Fibroblast of skin of back (primary cell): ENCODE results near the gene BAD. TPM values are rescaled to one million over a fixed set of nuclear protein-coding genes. Genes with fewer than 3 reads are reported as not detected.
"Not testable (repeated sequence)": the region's sequence is repeated elsewhere in the genome, so short reads cannot be mapped to it uniquely, and the experiment has no call there.

ENCODE experiments used
- DNase-seq: peaks from one replicate; pipeline ENCODE4 v3.0.0-alpha.2; 2013
- polyA plus RNA-seq, 2 experiments: library from polyadenylated mRNA; unstranded; fragments of 120-200 nt; gene quantifications; one replicate each; pipeline ENCODE4 v1.2.1, GENCODE V29; 2013; ENCODE audit not compliant: insufficient read length in 2 of 2

The BAD gene
- 64.1 TPM for polyA plus RNA-seq (2013, experiment 1 of 2; ENCODE audit: insufficient read length)
- polyA plus RNA-seq (2013, experiment 2 of 2; ENCODE audit: insufficient read length) = 42.8 TPM

GRCh38 chr11:64284048-64284961 lies at the start of gene BAD:
Gene BAD, minus strand, starts transcription at chr11:64284665. Its CDS starts 297 bp downstream, at chr11:64284368.
- DNase-seq = peak; percentile 92

DNA sequence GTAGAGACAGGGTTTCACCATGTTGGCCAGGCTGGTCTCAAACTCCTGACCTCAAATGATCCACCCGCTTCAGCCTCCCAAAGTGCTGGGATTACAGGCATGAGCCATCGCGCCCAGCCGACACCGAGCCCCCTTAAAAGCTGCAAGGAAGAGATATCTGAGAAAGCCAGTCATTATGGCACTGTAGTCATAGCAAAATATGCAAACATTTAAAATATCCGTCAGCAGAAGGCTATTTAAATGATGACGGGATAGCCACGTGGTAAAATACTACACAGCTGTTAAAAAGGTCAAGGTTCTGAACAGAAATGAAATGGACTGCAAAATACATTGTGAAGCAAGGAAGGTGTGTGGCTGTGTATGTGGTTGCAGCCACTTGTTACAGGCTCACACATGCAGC lies 49.1 kb upstream of the BAD start:
- DNase-seq = no peak

GRCh38 chr11:64331569-64332371 lies 47.3 kb upstream of the BAD start:
- DNase-seq = peak; percentile 84

DNA sequence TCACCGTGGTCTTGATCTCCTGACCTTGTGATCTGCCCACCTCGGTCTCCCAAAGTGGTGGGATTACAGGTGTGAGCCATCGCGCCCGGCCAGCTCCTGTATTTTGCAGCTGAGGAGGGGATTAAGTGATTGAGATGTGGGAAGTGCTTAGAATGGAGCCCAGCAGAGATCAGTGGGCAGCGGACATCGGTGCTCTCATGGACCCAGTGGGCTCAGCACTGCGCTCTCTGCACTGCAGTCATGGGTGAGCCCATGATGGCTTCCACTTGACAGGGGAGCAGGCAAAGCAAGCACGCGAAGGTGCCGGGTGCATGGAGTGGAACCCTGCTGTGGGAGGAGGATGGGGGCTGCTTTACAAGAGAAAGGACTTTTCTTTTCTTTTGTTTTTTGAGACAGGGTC lies 46.4 kb upstream of the BAD start:
- DNase-seq = no peak

DNA sequence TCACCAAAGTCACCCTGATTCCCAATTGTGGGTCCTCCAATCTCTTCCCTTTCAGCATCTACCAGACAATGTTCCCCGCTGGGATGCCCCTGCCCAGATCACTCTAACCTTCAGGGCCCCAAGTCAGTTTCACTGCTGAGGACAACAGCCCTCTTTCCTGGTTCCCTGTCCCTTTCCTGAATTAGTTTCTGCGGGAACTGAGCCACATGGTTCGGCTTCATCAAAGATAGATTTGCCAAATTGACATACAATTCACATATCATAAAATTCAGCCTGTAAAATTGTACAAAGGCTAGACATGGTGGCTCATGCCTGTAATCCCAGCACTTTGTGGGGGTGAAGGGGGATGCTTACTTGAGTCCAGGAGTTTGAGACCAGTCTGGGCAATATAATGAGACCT lies 43.5 kb upstream of the BAD start:
- no peak for DNase-seq

- DNase-seq = no peak
Measured at GRCh38 chr11:64327375-64327774, 42.9 kb upstream of the BAD start.

GRCh38 chr11:64324692-64325469 lies 40.4 kb upstream of the BAD start:
- no peak for DNase-seq

DNA sequence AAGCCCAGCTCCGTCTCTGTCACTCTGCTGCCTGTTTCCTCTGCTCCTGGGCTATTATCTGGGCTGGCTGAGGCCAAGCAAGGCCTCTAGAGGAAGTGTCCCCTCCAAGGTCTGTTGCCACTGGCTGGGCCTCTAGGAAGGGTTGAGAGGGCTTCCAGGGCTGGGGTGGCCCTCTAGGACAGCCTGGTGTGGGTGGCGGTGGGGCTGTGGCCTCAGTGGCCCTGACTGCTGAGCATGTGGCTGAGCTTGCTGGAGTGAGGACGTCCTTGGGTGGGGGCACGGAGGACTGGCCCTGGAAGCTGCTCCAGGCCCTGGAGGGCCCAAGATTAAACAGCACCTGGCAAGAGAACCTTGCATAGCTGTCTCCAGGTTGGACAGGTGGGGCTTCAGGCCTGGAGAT lies 39.5 kb upstream of the BAD start:
- DNase-seq = not testable (repeated sequence)

- DNase-seq = no peak
Measured at GRCh38 chr11:64323373-64323772, 38.9 kb upstream of the BAD start.

GRCh38 chr11:64322925-64323260 lies 38.4 kb upstream of the BAD start:
- no peak for DNase-seq

DNA sequence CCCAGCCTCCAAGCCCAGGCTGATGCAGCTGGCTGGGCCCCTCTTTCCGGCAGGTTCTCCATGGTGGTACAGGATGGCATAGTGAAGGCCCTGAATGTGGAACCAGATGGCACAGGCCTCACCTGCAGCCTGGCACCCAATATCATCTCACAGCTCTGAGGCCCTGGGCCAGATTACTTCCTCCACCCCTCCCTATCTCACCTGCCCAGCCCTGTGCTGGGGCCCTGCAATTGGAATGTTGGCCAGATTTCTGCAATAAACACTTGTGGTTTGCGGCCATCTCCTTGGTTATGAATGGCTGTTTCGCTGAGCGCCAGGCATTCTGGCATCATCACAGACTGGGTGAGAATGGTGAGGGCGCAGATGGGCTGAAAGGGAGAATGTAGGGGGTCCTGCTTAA lies 37.1 kb upstream of the BAD start:
- DNase-seq = no peak

- DNase-seq = no peak
Measured at GRCh38 chr11:64321026-64321425, 36.6 kb upstream of the BAD start.

GRCh38 chr11:64320556-64320955 lies 36.1 kb upstream of the BAD start:
- DNase-seq = no peak

- DNase-seq = no peak
Measured at GRCh38 chr11:64318766-64319761, 34.6 kb upstream of the BAD start.

DNA sequence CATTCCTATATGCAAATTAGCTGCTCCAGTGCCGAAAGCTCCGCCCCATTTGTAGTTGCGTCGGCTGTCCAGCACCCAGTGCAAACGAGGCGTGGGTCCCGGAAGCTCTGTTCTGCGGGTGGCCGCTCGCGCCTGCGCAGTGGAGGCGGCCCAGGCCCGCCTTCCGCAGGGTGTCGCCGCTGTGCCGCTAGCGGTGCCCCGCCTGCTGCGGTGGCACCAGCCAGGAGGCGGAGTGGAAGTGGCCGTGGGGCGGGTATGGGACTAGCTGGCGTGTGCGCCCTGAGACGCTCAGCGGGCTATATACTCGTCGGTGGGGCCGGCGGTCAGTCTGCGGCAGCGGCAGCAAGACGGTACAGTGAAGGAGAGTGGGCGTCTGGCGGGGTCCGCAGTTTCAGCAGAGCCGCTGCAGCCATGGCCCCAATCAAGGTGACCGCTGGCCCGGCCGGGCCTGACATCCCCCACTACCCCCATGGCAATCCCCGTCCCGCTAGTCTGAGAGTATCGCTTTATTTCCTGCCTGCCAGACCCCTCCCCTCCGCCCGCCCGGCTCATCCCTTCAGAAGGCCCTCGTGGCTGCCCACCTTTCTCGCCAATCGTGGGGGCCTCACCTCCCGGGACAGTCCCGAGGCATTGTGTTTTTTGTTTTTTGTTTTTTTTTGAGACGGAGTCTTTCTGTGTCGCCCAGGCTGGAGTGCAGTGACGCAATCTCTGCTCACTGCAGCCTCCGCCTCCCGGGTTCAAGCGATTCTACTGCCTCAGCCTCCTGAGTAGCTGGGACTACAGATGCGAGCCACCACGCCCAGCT lies 33.7 kb upstream of the BAD start, which contains the start of gene PRDX5:
PRDX5 (plus strand) TSS at position 161 of the 805 bp plus-strand sequence; CDS start at position 256, 95 bp downstream.
- DNase-seq = peak; percentile 96

DNA sequence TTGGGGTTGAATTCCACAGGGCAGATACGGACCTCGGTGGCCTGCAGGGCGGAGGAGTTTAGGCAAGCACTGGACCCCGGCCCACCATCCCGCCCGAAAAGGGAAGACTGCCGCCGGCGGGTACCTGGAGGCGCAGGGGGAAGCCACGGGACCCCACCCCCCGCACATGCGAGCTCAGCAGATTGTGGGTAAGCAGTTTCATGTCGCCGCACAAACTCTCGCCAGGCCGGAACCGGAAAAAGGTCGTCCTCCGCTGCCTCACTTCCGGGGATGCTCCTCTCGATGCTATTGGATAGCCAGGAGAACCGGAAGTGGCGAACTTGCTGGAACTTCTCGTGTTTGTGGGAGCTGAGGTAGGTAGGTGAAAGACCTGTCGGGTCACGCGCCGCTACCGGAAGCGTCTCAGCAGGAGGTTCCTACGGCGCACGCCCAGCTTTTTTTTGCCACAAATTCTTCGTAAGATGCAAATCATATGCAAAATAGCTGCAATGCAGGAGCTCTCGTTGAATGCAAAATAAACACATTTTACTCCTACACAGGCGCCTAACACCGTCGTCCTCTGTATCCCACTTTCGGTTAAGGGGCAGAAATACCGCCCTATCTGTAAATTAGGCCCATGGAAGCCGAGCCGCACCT lies 33.0 kb upstream of the BAD start, which contains the start of gene TRMT112:
TRMT112 (minus strand) TSS at position 235 of the 636 bp plus-strand sequence; CDS start at position 202, 33 bp downstream.
- peak; percentile 97 for DNase-seq

DNA sequence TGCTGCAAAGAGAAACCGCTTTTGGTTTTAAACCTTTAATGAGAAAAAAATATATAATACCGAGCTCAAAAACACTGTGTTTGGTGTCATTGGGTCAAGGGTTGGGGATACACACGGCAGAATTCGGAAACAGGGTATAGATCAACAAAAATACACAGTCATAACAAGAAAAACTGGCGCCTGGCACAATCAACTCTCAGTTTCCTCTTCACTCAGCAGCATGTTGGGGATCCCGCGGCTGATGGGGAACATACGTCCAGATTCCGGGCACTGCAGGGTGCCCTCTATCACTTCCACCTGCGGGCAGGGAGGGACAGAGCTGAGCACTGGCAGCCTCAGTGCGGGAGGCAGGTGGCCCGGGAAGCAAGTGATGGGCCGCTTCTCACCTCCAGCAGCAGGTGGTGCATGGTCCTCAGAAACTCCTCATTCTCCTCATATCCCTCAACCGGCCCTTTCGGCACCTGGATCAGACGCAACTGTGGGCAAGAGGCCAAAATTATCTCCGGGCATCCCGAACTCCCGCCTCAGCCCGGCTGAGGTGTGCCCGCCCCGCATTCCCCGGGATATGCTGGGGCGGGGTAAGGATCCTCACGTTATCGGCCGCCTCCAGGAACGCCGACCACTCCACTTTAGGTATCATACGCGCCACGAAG lies 32.3 kb upstream of the BAD start:
- no peak for DNase-seq

DNA sequence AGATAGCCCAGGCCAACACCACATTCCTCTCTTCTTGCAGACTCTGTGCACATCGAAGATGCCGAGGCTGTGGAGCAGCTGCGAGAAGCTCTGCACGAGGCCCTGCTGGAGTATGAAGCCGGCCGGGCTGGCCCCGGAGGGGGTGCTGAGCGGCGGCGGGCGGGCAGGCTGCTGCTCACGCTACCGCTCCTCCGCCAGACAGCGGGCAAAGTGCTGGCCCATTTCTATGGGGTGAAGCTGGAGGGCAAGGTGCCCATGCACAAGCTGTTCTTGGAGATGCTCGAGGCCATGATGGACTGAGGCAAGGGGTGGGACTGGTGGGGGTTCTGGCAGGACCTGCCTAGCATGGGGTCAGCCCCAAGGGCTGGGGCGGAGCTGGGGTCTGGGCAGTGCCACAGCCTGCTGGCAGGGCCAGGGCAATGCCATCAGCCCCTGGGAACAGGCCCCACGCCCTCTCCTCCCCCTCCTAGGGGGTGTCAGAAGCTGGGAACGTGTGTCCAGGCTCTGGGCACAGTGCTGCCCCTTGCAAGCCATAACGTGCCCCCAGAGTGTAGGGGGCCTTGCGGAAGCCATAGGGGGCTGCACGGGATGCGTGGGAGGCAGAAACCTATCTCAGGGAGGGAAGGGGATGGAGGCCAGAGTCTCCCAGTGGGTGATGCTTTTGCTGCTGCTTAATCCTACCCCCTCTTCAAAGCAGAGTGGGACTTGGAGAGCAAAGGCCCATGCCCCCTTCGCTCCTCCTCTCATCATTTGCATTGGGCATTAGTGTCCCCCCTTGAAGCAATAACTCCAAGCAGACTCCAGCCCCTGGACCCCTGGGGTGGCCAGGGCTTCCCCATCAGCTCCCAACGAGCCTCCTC lies 31.4 kb upstream of the BAD start:
- not testable (repeated sequence) for DNase-seq
